Activated CD8-positive, alpha-beta T cell treated with anti-CD3 and anti-CD28 coated beads for 36 hours (primary cell): Measurements from ENCODE around the gene MAEA. TPM values are rescaled to one million over a fixed set of nuclear protein-coding genes. Genes with fewer than 3 reads are reported as not detected.
A peak's percentile ranks its signal among the peaks of the same experiment; 100 is the strongest.

ENCODE experiments used
- ATAC-seq: fragments of 200-7000 bp; cut with Tn5 transposase; one replicate; pipeline ENCODE4 v1.10.0; 2021; ENCODE audit warnings: mild to moderate bottlenecking, moderate library complexity
- CTCF ChIA-PET: fragments of 350-600 bp; sonication (Branson Sonifier 250); formaldehyde crosslinking; loops from one replicate; lab custom pipeline; 2021; ENCODE audit warnings: antibody characterized with exemption; lab: Charles Lee
- POLR2A ChIA-PET: fragments of 350-600 bp; sonication (Branson Sonifier 250); formaldehyde crosslinking; loops from one replicate; lab custom pipeline; 2021; ENCODE audit warnings: antibody characterized with exemption; lab: Charles Lee
- DNase-seq: peaks from one replicate; pipeline ENCODE4 v3.0.0-alpha.2; 2020
- H3K27ac Mint-ChIP-seq: one replicate; pipeline ENCODE4 v1.8.0; 2021; ENCODE audit warnings: mild to moderate bottlenecking, mixed read lengths
- H3K27me3 Mint-ChIP-seq: one replicate; pipeline ENCODE4 v1.8.0; 2021; ENCODE audit warnings: mixed read lengths
- H3K36me3 Mint-ChIP-seq: one replicate; pipeline ENCODE4 v1.8.0; 2021; ENCODE audit warnings: low read depth, mixed read lengths
- H3K4me1 Mint-ChIP-seq: one replicate; pipeline ENCODE4 v1.8.0; 2021; ENCODE audit warnings: low read depth, mixed read lengths
- H3K4me3 Mint-ChIP-seq: one replicate; pipeline ENCODE4 v1.8.0; 2021; ENCODE audit warnings: mild to moderate bottlenecking, moderate library complexity, mixed read lengths
- H3K9me3 Mint-ChIP-seq: one replicate; pipeline ENCODE4 v1.8.0; 2021; ENCODE audit warnings: mixed read lengths
- intact Hi-C: fragments of 100-400 bp; cut with micrococcal nuclease; formaldehyde crosslinking; loops from one replicate; pipeline ENCODE4 v1.10.0; 2022
- total RNA-seq, 2 experiments: library from RNA; stranded (reverse); gene quantifications; one replicate each; pipeline ENCODE4 v1.2.3, GENCODE V29; 2021
- TF ChIP-seq, protein P1 (sequence below): fragments of 200-600 bp; IDR thresholded peaks from one replicate; pipeline ENCODE4 v1.8.0; 2022; ENCODE audit warnings: antibody characterized with exemption, mild to moderate bottlenecking

Gene MAEA
- total RNA-seq, 2 experiments from 2014 or later, result 32.3 to 37.0 TPM

DNA sequence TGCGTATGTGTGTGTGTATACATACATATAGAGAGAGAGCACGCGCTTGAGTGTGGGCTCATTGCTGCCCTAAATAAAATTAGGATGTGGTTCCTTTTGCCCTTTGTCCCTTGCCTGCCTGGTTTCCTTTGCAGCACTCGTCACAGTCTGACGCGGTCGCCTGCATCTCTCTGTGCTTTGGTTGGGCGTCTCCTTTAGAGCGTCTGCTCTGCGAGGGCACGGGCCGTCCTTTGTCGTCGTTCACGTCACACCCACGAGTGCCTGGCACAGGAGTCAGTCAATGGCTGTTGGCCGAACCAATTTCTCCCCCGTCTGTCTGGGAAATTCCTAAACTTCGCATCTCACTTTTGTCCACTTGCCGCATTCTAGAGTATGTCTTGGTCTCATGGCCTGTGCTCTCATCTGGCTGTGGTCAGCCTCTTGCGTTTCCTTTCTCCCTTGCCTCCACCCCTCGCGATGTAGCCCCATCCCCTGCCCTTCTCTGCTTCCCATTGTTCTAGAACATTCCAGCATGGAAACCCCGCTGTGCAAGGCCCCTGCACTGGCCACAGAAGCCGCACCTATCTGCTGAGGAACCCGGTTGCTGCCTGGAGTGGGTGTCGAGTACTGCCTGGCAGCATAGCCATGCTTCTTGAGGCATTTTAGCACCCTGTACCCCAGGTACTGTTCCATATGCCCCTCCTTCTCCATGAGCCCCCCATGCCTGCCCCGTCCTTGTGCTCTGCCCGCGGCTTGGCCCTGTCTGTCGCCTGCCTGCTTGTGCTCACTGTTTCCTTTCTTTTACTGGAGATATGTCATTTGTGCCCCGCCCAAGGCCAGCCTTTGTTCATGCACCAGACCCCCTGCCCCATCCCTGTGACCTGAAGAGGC, 8.0 kb downstream of the MAEA start:
- DNase-seq (no peak), ATAC-seq (no peak)
- H3K4me1 Mint-ChIP-seq, result peaks cover 51% of the 10 kb centered on the region
- H3K27me3 Mint-ChIP-seq, result no peaks in the 10 kb centered on the region
- intact Hi-C loops, result no loop called here
- ChIA-PET CTCF (no interaction called here), POLR2A (interaction anchor here (1.5 kb wide), 1 partner anchor 13 kb away, joined by 4 read pairs; no protein-coding TSS in a partner anchor)
- no peaks in the 10 kb centered on the region for H3K9me3 Mint-ChIP-seq
- peaks cover 23% of the 10 kb centered on the region for H3K36me3 Mint-ChIP-seq
- TF ChIP-seq, protein P1, sequence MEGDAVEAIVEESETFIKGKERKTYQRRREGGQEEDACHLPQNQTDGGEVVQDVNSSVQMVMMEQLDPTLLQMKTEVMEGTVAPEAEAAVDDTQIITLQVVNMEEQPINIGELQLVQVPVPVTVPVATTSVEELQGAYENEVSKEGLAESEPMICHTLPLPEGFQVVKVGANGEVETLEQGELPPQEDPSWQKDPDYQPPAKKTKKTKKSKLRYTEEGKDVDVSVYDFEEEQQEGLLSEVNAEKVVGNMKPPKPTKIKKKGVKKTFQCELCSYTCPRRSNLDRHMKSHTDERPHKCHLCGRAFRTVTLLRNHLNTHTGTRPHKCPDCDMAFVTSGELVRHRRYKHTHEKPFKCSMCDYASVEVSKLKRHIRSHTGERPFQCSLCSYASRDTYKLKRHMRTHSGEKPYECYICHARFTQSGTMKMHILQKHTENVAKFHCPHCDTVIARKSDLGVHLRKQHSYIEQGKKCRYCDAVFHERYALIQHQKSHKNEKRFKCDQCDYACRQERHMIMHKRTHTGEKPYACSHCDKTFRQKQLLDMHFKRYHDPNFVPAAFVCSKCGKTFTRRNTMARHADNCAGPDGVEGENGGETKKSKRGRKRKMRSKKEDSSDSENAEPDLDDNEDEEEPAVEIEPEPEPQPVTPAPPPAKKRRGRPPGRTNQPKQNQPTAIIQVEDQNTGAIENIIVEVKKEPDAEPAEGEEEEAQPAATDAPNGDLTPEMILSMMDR, result no peak
- H3K27ac Mint-ChIP-seq, result peak overlapping the region; percentile 46
- H3K4me3 Mint-ChIP-seq, result no peak overlapping the region

DNA sequence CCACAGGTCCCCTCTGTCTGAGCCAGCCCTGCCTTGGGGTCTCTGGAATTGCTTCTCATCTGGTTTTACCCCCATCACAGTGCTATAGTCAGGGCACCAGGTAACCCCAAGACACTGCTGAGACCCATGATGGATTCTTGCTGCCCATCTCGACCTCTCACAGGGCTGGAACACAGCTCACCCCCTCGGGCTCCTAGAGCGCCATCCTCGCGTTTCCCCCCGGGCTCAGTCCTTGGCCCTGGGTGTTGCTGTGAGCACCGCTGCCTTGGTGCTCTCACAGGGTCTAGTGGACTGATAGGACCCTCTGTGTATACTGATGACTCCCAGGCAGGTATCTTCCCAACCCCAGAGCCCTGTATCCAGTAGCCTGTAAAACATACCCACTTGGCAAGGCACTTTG, 8.8 kb downstream of the MAEA start:
- Mint-ChIP-seq H3K27ac (no peak overlapping the region), H3K4me1 (peaks cover 49% of the 10 kb centered on the region), H3K36me3 (peaks cover 23% of the 10 kb centered on the region), H3K27me3 (no peaks in the 10 kb centered on the region), H3K9me3 (no peaks in the 10 kb centered on the region), H3K4me3 (no peak overlapping the region)
- ChIA-PET POLR2A (interaction anchor here (1.5 kb wide), 1 partner anchor 12 kb away, joined by 4 read pairs; no protein-coding TSS in a partner anchor), CTCF (interaction anchor here (1.3 kb wide), 1 partner anchor 52 kb away, joined by 3 read pairs; no protein-coding TSS in a partner anchor)
- intact Hi-C loops, result no loop called here
- DNase-seq, result no peak
- no peak for ATAC-seq
- TF ChIP-seq, protein P1, result no peak

DNA sequence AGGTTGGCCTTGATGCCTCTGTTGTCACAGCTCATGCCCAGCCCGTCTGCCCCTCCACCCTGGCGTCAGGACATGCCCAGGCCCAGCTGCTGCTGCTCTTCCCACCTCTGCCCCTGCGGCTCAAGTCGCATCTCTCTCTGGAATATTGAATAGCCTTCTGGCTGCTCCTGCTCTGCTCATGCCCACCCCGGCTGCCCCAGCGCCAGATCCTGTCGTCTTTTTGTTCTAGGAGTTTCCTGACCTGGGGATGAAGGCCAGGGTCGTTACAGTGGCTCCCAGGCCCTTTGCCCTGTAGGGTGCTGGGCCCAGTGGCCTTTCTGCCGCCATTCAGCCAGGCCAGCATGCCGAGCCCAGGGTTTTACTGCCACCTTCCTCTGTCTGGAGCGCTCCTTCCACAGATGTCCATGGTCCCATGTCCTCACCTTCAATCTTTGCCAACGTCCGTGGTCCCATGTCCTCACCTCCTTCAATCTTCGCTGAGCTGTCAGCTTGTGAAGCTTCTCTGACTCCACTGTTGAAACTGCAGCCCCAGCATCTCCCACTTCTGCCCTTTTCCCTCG, 9.7 kb downstream of the MAEA start:
- intact Hi-C loops, result no loop called here
- DNase-seq (no peak), ATAC-seq (no peak)
- peaks cover 47% of the 10 kb centered on the region for H3K4me1 Mint-ChIP-seq
- H3K4me3 Mint-ChIP-seq, result no peak overlapping the region
- no peaks in the 10 kb centered on the region for H3K9me3 Mint-ChIP-seq
- H3K36me3 Mint-ChIP-seq, result peaks cover 23% of the 10 kb centered on the region
- POLR2A ChIA-PET, result interaction anchor here (0.7 to 1.5 kb wide), 2 partner anchors 10 to 11 kb away, joined by 3 to 4 read pairs; no protein-coding TSS in a partner anchor
- no peaks in the 10 kb centered on the region for H3K27me3 Mint-ChIP-seq
- TF ChIP-seq, protein P1, result no peak
- CTCF ChIA-PET, result interaction anchor here (1.3 to 1.8 kb wide), 2 partner anchors 11 to 51 kb away, joined by 3 read pairs; no protein-coding TSS in a partner anchor
- peak overlapping the region; percentile 43 for H3K27ac Mint-ChIP-seq

DNA sequence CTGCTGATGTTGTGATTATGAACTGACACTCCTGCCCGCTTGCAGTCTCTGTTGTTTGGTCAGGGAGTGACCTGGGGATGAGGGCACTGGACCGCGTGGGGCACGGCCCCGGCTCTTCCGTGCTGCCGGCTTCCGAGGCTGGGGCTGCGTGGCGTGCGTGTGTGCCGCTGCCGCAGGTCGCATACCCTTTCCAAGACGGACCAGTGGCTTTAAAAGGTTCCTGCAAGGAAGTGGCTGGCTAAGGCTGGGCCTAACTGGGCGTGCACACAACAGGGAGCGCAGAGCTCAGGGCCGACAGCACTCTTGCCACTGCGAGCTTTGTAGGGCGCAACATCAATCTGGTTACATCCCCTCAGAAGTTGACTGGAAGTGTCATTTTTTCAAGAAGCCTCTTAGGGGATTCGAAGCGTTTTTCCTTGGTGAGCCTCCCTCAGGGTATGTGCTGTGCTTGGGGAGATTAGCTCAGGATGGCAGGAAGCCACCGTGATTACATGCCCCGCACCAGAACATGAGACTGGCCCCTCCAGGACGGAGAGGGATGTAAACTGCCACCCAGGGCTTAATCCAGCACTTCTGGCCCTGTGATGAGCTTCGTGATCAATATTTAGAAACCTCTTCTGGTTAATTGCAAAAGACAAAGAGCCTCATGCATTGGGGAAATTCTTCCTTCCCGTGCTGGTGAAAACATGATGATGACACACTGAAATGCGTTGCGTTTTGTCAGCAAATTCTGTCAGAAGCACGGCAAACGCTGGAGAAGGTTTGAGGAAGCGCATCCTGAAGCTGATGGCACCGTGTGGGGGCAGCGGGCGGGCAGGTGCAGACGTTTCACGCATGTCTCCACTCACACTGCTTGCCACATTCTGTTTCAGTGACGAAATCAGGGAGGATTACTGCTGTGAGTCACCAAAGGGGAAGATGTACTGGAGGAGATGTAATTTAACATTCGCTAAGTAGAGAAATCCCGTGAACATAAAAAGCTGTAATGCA, 11.1 kb downstream of the MAEA start:
- H3K4me1 Mint-ChIP-seq, result peaks cover 48% of the 10 kb centered on the region
- intact Hi-C loops, result no loop called here
- H3K4me3 Mint-ChIP-seq, result no peak overlapping the region
- TF ChIP-seq, protein P1, result no peak
- H3K36me3 Mint-ChIP-seq, result peaks cover 30% of the 10 kb centered on the region
- no peaks in the 10 kb centered on the region for H3K9me3 Mint-ChIP-seq
- H3K27me3 Mint-ChIP-seq, result no peaks in the 10 kb centered on the region
- H3K27ac Mint-ChIP-seq, result peak overlapping the region; percentile 71
- peak; percentile 45 for ATAC-seq
- CTCF ChIA-PET, result interaction anchor here (1.1 to 1.8 kb wide), 3 partner anchors 9 to 14 kb away, joined by 3 to 8 read pairs (median 3); no protein-coding TSS in a partner anchor
- peak; percentile 26 for DNase-seq
- POLR2A ChIA-PET, result interaction anchor here (1.4 to 2.6 kb wide), 2 partner anchors 9 to 11 kb away, joined by 6 to 14 read pairs; partner anchors contain the start of gene MAEA
